ENCODE data around the gene BICC1.

BICC1 gene

DNA sequence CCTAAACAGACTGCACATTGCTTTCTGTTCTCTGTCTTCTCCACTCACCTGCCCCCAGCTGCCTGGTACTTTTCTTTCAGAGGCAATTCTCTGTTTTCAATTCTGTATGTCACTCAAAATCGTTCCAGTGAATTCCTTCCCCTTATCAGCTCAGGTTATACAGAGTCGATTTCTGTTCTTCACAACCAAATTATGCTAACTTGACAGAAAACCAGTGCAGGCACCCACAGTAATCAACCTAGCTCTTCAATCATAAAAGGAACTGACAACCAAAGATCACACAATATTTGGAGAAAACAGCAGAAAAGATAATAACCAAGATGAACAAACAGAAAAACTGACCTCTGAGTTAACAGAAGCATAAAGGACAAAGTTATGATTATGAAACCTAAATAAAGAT, 360.5 kb downstream of the BICC1 start:
- no peak for DNase-seq

All from stimulated activated CD4-positive, alpha-beta T cell treated with anti-CD3 and anti-CD28 coated beads, Interleukin-2, amount 100 ng/mL, for 48 hours (primary cell).